ENCODE measurements around the gene GABRD. TPM values are rescaled to one million over a fixed set of nuclear protein-coding genes. Genes with fewer than 3 reads are reported as not detected.

GABRD gene
- total and polyA plus RNA-seq, 2 donors (not counting 3 experiments of a cell fraction or from before 2014, with no cell fraction given), result not detected

GRCh38 chr1:2045468-2046173, 26.5 kb downstream of the GABRD start:
- Histone ChIP-seq H3K79me2 (ENCODE audit: control insufficient read depth, insufficient read depth, low read length) (no peaks in the 10 kb centered on the region), H3K4me1 (ENCODE audit: control insufficient read depth, extremely low read depth, insufficient read depth, low read length) (no peaks in the 10 kb centered on the region), H3K9ac (replicated peaks; ENCODE audit: extremely low read depth, insufficient read depth, low read length) (no peak overlapping the region), H2AFZ (ENCODE audit: low read depth, low read length) (no peak overlapping the region), H3K27ac (ENCODE audit: insufficient read depth, low read depth, low read length) (no peak overlapping the region), H3K27me3 (ENCODE audit: control insufficient read depth in 2 of 2, insufficient read depth in 2 of 2, low read length in 2 of 2) (peaks cover 14 to 16% of the 10 kb centered on the region in 2 experiments), H3K36me3 (ENCODE audit: control insufficient read depth in 2 of 2, extremely low read depth in 1 of 2, insufficient read depth in 2 of 2, low read length in 2 of 2) (no peaks in the 10 kb centered on the region), H3K4me2 (ENCODE audit: insufficient read depth, low read length) (no peak overlapping the region), H3K9me3 (replicated peaks; ENCODE audit: control insufficient read depth, insufficient read depth, low read length) (no peaks in the 10 kb centered on the region), H4K20me1 (replicated peaks; ENCODE audit: control insufficient read depth, extremely low read depth, insufficient read depth, low read length) (no peaks in the 10 kb centered on the region), H3K4me3 (replicated peaks in 1 of 3; ENCODE audit: insufficient read depth in 1 of 3, low read depth in 1 of 3, low read length in 3 of 3) (no peak overlapping the region), H3K9me1 (replicated peaks; ENCODE audit: control insufficient read depth, extremely low read depth, insufficient read depth, low read length) (no peaks in the 10 kb centered on the region)
- intact Hi-C loops (cut with micrococcal nuclease), result loop anchor here (1.0 kb wide), 2 partner anchors 85 to 101 kb away; no protein-coding TSS in a partner anchor
- dilution Hi-C loops (cut with MboI; ENCODE audit: extremely low pct_ligation_motif_present, low sequenced_read_pairs), result no loop called here
- ChIA-PET POLR2A (no interaction called here), CTCF (interaction anchor here (0.5 to 4.2 kb wide), 25 partner anchors 9 to 136 kb away, joined by 3 to 108 read pairs (median 5); partner anchors contain the start of genes CFAP74 and GABRD)
- TF ChIP-seq MYC (IDR thresholded peaks at IDR 0.05; ENCODE audit: low read depth, low read length), result no peak
- no peak for TF ChIP-seq EZH2 (IDR thresholded peaks at IDR 0.05; ENCODE audit: borderline replicate concordance, low read depth, low read length, severe bottlenecking)
- no peak for TF ChIP-seq CTCF (IDR thresholded peaks at IDR 0.05; ENCODE audit: extremely low read depth in 1 of 2, insufficient read depth in 1 of 2, low read depth in 1 of 2, low read length in 2 of 2)
- TF ChIP-seq FOS (IDR thresholded peaks at IDR 0.05; ENCODE audit: borderline replicate concordance, insufficient read depth, low read length), result no peak
- no peak for TF ChIP-seq GATA2 (IDR thresholded peaks at IDR 0.05; ENCODE audit: insufficient read depth, insufficient read length, low read depth, low read length)
- TF ChIP-seq MAX (IDR thresholded peaks at IDR 0.05; ENCODE audit: insufficient read depth, insufficient read length), result no peak
- no peak for TF ChIP-seq JUN (IDR thresholded peaks at IDR 0.05; ENCODE audit: borderline replicate concordance, insufficient read depth, insufficient read length, low read depth)
- no peak for TF ChIP-seq POLR2A (IDR thresholded peaks at IDR 0.05; ENCODE audit: low read depth, low read length)
- no peak for TF ChIP-seq POLR2AphosphoS5 (IDR thresholded peaks at IDR 0.05; ENCODE audit: insufficient read depth, low read depth, low read length)
- FAIRE-seq (no peak), DNase-seq (ENCODE audit: low read depth, low spot score) (peak; percentile 11)
- no TSS peak for BruUV-seq (replicated peaks)

All from endothelial cell of umbilical vein (primary cell).